HL-60 (cell line): ENCODE results near the gene ZC3H12D.

Source experiments
- DNase-seq, 2 experiments: peaks; one replicate each; pipeline ENCODE4 v3.0.0-alpha.2; 2010 to 2020; ENCODE audit warnings: low read depth in 1 of 2, low spot score in 1 of 2
- H3K27ac ChIP-seq: fragments of 250-450 bp; sonication (Bioruptor Pico); replicated peaks from 2 replicates; pipeline ENCODE4 v1.5.1; 2020; ENCODE audit warnings: mild to moderate bottlenecking, moderate library complexity
- H3K27me3 ChIP-seq: fragments of 250-450 bp; sonication (Bioruptor Pico); 2 replicates; pipeline ENCODE4 v1.5.1; 2021; ENCODE audit warnings: mild to moderate bottlenecking, moderate library complexity; ENCODE audit not compliant: insufficient read depth, poor library complexity, severe bottlenecking
- H3K4me3 ChIP-seq: replicated peaks from 2 replicates; pipeline ENCODE4 v1.5.1; 2011; ENCODE audit warnings: mild to moderate bottlenecking, control low read depth, low read length; ENCODE audit not compliant: insufficient read depth
- CTCF ChIP-seq: IDR thresholded peaks from one replicate; pipeline ENCODE4 v1.5.1; 2011; ENCODE audit warnings: low read length, control low read depth, inconsistent platforms; ENCODE audit not compliant: insufficient read depth
- GABPA ChIP-seq: IDR thresholded peaks from 2 replicates; pipeline ENCODE4 v1.6.1; 2012; ENCODE audit warnings: low read depth
- POLR2AphosphoS5 ChIP-seq: IDR thresholded peaks from 2 replicates; pipeline ENCODE4 v1.6.1; 2012; ENCODE audit warnings: low read depth
- REST ChIP-seq: IDR thresholded peaks from 2 replicates; pipeline ENCODE4 v1.6.1; 2012; ENCODE audit warnings: low read depth; ENCODE audit not compliant: insufficient replicate concordance
- SPI1 ChIP-seq: IDR thresholded peaks from 2 replicates; pipeline ENCODE4 v1.6.1; 2012; ENCODE audit warnings: low read depth, mild to moderate bottlenecking, borderline replicate concordance

The ZC3H12D gene

GRCh38 chr6:149425754-149426153, 59.1 kb downstream of the ZC3H12D start:
- no peak for TF ChIP-seq POLR2AphosphoS5
- no peak for TF ChIP-seq SPI1
- no peak for TF ChIP-seq REST
- no peak for TF ChIP-seq GABPA
- TF ChIP-seq CTCF = no peak

GRCh38 chr6:149425224-149425623, 59.6 kb downstream of the ZC3H12D start:
- Histone ChIP-seq H3K4me3 (no peak overlapping the region), H3K27me3 (peaks cover 7% of the 10 kb centered on the region), H3K27ac (no peak overlapping the region)
- no peak for DNase-seq
- no peak for TF ChIP-seq POLR2AphosphoS5

More at GRCh38 chr6:149425754-149426153, 59.1 kb downstream of the ZC3H12D start:
- Histone ChIP-seq H3K4me3 (no peak overlapping the region), H3K27me3 (peaks cover 7% of the 10 kb centered on the region), H3K27ac (no peak overlapping the region)
- no peak for DNase-seq

GRCh38 chr6:149423964-149424440, 60.8 kb downstream of the ZC3H12D start:
- no peak for DNase-seq
- peaks cover 7% of the 10 kb centered on the region for H3K27me3 ChIP-seq
- H3K27ac ChIP-seq = no peak overlapping the region
- TF ChIP-seq POLR2AphosphoS5 (no peak), GABPA (no peak), REST (no peak), SPI1 (no peak), CTCF (no peak)
- no peak overlapping the region for H3K4me3 ChIP-seq

GRCh38 chr6:149422581-149422980, 62.2 kb downstream of the ZC3H12D start:
- DNase-seq = no peak
- TF ChIP-seq GABPA (no peak), SPI1 (no peak), CTCF (no peak), POLR2AphosphoS5 (no peak), REST (no peak)
- Histone ChIP-seq H3K27ac (no peak overlapping the region), H3K27me3 (peaks cover 7% of the 10 kb centered on the region), H3K4me3 (no peak overlapping the region)
